ENCODE measurements around the gene LRRC36. TPM values are rescaled to one million over a fixed set of nuclear protein-coding genes. Genes with fewer than 3 reads are reported as not detected.

Gene LRRC36
- total RNA-seq, 1 experiment from 2014 or later, result 0.13 TPM

DNA sequence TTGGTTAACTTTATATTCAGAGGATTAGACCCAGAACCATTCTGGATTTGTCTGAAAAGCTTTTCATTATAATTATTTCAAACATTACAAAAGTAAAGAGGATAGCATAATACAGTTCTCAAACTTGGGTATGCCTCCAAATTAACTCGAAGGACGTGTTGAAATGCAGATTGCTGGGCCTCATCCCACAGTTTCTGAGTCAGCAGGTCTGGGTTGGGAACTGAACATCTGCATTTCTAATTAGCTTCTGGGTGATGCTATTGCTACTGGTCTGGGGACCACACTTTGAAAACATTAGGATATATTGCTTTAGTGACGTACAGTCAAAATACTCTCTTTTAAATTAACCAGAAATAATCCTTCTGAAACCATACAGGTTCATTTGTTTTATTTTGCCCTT lies 56.7 kb downstream of the LRRC36 start:
- CTCF ChIA-PET, result interaction anchor here (0.6 to 6.2 kb wide), 5 partner anchors 10 to 226 kb away, joined by 4 to 27 read pairs (median 5); partner anchors contain the start of genes LRRC36 and TPPP3
- ATAC-seq (no peak), DNase-seq (ENCODE audit: low spot score) (no peak)
- peaks cover 11% of the 10 kb centered on the region for H3K27me3 Mint-ChIP-seq (ENCODE audit: low read depth)
- POLR2A ChIA-PET, result no interaction called here
- TF ChIP-seq, protein P1, sequence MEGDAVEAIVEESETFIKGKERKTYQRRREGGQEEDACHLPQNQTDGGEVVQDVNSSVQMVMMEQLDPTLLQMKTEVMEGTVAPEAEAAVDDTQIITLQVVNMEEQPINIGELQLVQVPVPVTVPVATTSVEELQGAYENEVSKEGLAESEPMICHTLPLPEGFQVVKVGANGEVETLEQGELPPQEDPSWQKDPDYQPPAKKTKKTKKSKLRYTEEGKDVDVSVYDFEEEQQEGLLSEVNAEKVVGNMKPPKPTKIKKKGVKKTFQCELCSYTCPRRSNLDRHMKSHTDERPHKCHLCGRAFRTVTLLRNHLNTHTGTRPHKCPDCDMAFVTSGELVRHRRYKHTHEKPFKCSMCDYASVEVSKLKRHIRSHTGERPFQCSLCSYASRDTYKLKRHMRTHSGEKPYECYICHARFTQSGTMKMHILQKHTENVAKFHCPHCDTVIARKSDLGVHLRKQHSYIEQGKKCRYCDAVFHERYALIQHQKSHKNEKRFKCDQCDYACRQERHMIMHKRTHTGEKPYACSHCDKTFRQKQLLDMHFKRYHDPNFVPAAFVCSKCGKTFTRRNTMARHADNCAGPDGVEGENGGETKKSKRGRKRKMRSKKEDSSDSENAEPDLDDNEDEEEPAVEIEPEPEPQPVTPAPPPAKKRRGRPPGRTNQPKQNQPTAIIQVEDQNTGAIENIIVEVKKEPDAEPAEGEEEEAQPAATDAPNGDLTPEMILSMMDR (IDR thresholded peaks at IDR 0.05), result no peak
- TF ChIP-seq, protein P2, sequence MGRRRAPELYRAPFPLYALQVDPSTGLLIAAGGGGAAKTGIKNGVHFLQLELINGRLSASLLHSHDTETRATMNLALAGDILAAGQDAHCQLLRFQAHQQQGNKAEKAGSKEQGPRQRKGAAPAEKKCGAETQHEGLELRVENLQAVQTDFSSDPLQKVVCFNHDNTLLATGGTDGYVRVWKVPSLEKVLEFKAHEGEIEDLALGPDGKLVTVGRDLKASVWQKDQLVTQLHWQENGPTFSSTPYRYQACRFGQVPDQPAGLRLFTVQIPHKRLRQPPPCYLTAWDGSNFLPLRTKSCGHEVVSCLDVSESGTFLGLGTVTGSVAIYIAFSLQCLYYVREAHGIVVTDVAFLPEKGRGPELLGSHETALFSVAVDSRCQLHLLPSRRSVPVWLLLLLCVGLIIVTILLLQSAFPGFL (CRISPR knock-in tag; IDR thresholded peaks at IDR 0.05; ENCODE audit: borderline replicate concordance), result no peak
- TF ChIP-seq ZNF138 (CRISPR knock-in tag; conservative IDR thresholded peaks at IDR 0.05) (no peak), NR1H2 (CRISPR knock-in tag; IDR thresholded peaks at IDR 0.05) (no peak), SMAD3 (CRISPR knock-in tag; IDR thresholded peaks at IDR 0.05; ENCODE audit: borderline replicate concordance) (no peak), SMAD4 (CRISPR knock-in tag; IDR thresholded peaks at IDR 0.05) (no peak), EMX1 (CRISPR knock-in tag; IDR thresholded peaks at IDR 0.05) (no peak), TEAD1 (CRISPR knock-in tag; IDR thresholded peaks at IDR 0.05) (no peak)
- TF ChIP-seq, protein P3, sequence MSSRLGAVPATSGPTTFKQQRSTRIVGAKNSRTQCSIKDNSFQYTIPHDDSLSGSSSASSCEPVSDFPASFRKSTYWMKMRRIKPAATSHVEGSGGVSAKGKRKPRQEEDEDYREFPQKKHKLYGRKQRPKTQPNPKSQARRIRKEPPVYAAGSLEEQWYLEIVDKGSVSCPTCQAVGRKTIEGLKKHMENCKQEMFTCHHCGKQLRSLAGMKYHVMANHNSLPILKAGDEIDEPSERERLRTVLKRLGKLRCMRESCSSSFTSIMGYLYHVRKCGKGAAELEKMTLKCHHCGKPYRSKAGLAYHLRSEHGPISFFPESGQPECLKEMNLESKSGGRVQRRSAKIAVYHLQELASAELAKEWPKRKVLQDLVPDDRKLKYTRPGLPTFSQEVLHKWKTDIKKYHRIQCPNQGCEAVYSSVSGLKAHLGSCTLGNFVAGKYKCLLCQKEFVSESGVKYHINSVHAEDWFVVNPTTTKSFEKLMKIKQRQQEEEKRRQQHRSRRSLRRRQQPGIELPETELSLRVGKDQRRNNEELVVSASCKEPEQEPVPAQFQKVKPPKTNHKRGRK (CRISPR knock-in tag; IDR thresholded peaks at IDR 0.05; ENCODE audit: borderline replicate concordance), result no peak
- TF ChIP-seq, protein P4, sequence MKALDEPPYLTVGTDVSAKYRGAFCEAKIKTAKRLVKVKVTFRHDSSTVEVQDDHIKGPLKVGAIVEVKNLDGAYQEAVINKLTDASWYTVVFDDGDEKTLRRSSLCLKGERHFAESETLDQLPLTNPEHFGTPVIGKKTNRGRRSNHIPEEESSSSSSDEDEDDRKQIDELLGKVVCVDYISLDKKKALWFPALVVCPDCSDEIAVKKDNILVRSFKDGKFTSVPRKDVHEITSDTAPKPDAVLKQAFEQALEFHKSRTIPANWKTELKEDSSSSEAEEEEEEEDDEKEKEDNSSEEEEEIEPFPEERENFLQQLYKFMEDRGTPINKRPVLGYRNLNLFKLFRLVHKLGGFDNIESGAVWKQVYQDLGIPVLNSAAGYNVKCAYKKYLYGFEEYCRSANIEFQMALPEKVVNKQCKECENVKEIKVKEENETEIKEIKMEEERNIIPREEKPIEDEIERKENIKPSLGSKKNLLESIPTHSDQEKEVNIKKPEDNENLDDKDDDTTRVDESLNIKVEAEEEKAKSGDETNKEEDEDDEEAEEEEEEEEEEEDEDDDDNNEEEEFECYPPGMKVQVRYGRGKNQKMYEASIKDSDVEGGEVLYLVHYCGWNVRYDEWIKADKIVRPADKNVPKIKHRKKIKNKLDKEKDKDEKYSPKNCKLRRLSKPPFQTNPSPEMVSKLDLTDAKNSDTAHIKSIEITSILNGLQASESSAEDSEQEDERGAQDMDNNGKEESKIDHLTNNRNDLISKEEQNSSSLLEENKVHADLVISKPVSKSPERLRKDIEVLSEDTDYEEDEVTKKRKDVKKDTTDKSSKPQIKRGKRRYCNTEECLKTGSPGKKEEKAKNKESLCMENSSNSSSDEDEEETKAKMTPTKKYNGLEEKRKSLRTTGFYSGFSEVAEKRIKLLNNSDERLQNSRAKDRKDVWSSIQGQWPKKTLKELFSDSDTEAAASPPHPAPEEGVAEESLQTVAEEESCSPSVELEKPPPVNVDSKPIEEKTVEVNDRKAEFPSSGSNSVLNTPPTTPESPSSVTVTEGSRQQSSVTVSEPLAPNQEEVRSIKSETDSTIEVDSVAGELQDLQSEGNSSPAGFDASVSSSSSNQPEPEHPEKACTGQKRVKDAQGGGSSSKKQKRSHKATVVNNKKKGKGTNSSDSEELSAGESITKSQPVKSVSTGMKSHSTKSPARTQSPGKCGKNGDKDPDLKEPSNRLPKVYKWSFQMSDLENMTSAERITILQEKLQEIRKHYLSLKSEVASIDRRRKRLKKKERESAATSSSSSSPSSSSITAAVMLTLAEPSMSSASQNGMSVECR (CRISPR knock-in tag; IDR thresholded peaks at IDR 0.05; ENCODE audit: borderline replicate concordance), result no peak
- TF ChIP-seq, protein P5, sequence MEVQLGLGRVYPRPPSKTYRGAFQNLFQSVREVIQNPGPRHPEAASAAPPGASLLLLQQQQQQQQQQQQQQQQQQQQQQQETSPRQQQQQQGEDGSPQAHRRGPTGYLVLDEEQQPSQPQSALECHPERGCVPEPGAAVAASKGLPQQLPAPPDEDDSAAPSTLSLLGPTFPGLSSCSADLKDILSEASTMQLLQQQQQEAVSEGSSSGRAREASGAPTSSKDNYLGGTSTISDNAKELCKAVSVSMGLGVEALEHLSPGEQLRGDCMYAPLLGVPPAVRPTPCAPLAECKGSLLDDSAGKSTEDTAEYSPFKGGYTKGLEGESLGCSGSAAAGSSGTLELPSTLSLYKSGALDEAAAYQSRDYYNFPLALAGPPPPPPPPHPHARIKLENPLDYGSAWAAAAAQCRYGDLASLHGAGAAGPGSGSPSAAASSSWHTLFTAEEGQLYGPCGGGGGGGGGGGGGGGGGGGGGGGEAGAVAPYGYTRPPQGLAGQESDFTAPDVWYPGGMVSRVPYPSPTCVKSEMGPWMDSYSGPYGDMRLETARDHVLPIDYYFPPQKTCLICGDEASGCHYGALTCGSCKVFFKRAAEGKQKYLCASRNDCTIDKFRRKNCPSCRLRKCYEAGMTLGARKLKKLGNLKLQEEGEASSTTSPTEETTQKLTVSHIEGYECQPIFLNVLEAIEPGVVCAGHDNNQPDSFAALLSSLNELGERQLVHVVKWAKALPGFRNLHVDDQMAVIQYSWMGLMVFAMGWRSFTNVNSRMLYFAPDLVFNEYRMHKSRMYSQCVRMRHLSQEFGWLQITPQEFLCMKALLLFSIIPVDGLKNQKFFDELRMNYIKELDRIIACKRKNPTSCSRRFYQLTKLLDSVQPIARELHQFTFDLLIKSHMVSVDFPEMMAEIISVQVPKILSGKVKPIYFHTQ (CRISPR knock-in tag; IDR thresholded peaks at IDR 0.05), result no peak
- no peaks in the 10 kb centered on the region for H3K9me3 Mint-ChIP-seq
- no peaks in the 10 kb centered on the region for H3K36me3 Mint-ChIP-seq
- H3K27ac Mint-ChIP-seq, result no peak overlapping the region
- H3K4me3 Mint-ChIP-seq, result no peak overlapping the region
- H3K4me1 Mint-ChIP-seq, result peaks cover 14% of the 10 kb centered on the region

DNA sequence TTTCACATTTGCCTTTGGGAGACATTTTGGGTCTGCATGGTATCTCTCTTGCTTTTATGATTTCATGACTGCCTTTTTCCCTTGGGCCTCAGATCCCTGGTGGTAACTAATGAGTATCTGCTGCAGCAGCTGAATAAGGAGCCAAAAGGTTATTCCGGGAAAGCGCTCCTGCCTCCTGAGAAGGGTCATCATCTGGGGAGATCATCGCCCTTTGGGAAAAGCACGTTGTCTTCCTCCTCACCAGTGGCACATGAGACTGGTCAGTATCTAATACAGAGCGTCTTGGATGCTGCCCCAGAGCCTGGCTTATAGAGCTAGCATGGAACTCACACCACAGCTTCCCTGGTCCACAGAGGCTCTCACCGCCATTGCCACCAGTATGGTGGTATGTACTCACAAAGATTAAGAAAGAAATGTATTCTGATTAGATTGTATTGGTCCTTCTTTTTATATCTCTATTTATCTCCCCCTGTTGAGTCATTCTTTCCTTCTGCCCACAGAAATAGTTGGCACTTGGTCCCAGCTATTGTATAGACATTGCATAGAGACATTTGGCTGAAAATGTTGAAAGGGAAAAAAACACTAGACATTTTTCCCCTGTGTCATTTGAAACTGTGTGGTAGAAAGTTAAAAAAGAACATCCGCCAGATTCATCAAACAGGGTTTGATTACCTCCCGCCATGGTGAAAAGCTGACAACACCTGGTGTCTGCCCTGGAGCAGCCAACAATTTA lies 58.3 kb downstream of the LRRC36 start:
- no peak overlapping the region for H3K27ac Mint-ChIP-seq
- no peaks in the 10 kb centered on the region for H3K36me3 Mint-ChIP-seq
- H3K4me1 Mint-ChIP-seq, result peaks cover 15% of the 10 kb centered on the region
- ChIA-PET POLR2A (no interaction called here), CTCF (interaction anchor here (0.7 to 5.1 kb wide), 4 partner anchors 9 to 71 kb away, joined by 3 to 44 read pairs (median 18); partner anchors contain the start of genes KCTD19, LRRC36 and TPPP3)
- no peaks in the 10 kb centered on the region for H3K9me3 Mint-ChIP-seq
- no peak overlapping the region for H3K4me3 Mint-ChIP-seq
- DNase-seq (ENCODE audit: low spot score), result no peak
- no peak for ATAC-seq
- peaks cover 15% of the 10 kb centered on the region for H3K27me3 Mint-ChIP-seq (ENCODE audit: low read depth)
- no peak for TF ChIP-seq GTF2I (CRISPR knock-in tag; conservative IDR thresholded peaks at IDR 0.05)
- no peak for TF ChIP-seq MXD4 (CRISPR knock-in tag; IDR thresholded peaks at IDR 0.05; ENCODE audit: borderline replicate concordance)
- no peak for TF ChIP-seq SMAD3 (CRISPR knock-in tag; IDR thresholded peaks at IDR 0.05; ENCODE audit: borderline replicate concordance)
- TF ChIP-seq ZNF423 (CRISPR knock-in tag; IDR thresholded peaks at IDR 0.05), result no peak
- no peak for TF ChIP-seq TCF7 (CRISPR knock-in tag; IDR thresholded peaks at IDR 0.05; ENCODE audit: low read depth)
- no peak for TF ChIP-seq ZNF232 (CRISPR knock-in tag; IDR thresholded peaks at IDR 0.05)
- TF ChIP-seq NFATC4 (CRISPR knock-in tag; IDR thresholded peaks at IDR 0.05), result no peak
- no peak for TF ChIP-seq ZNF396 (CRISPR knock-in tag; IDR thresholded peaks at IDR 0.05; ENCODE audit: borderline replicate concordance)
- no peak for TF ChIP-seq ATF1 (CRISPR knock-in tag; IDR thresholded peaks at IDR 0.05)
- TF ChIP-seq ZNF671 (CRISPR knock-in tag; IDR thresholded peaks at IDR 0.05), result no peak

Measured in WTC11 (cell line).